Measurements from ENCODE around the gene HSPA1B.
"Not testable (repeated sequence)": the region's sequence is repeated elsewhere in the genome, so short reads cannot be mapped to it uniquely, and the experiment has no call there.

The HSPA1B gene

GRCh38 chr6:31829633-31830283 is 2.2 kb downstream of the HSPA1B start:
- DNase-seq, result no peak

DNA sequence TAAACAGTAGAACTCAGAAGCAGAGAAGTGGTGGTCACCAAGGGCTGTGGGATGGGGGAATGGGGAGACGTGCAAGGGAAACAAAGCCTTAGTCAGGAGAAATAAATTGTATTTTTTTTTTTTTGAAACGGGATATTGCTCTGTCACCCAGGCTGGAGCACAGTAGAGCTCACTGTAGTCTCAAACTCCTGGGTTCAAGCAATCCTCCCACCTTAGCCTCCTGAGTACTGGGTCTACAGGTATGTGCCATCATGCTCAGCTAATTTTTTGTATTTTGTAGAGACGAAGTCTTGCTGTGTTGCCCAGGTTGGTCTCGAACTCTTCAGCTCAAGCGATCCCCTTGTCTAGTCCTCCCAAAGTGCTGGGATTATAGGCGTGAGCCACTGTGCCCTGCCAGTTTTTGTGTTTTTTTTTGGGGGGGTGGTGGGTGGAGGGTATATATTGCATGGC is 3.4 kb downstream of the HSPA1B start:
- DNase-seq, result no peak

DNA sequence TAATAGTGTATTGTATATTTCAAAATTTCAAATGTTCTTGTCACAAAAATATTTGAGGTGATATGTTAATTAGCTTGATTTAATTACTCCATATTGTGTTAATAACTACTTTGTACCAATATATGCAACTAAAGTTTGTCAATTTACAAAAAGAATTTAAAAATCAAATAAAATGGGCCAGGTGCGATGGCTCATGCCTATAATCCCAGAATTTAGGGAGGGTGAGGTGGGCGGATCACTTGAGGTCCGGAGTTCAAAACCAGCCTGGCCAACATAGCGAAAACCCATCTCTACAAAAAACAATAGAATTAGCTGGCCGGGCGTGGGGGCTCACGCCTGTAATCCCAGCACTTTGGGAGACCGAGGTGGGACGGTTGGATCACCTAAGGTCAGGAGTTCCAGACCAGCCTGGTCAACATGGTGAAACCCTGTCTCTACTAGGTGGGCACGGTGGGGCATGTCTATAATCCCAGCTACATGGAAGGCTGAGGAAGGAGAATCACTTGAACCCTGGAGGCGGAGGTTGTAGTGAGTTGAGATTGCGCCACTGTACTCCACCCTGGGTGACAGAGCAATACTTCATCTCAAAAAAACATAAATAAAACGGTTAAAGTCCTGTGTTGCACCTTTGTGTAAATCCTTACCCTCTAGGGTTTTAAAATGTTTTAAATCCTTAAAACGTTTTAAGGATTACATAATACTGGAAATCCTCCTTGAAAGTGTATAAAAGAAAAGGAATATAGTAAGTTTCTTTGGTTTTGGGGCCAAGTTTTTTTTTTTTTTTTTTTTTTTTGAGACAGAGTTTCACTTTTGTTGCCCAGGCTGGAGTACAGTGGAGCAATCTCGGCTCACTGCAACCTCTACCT is 4.0 kb downstream of the HSPA1B start:
- DNase-seq, result no peak

DNA sequence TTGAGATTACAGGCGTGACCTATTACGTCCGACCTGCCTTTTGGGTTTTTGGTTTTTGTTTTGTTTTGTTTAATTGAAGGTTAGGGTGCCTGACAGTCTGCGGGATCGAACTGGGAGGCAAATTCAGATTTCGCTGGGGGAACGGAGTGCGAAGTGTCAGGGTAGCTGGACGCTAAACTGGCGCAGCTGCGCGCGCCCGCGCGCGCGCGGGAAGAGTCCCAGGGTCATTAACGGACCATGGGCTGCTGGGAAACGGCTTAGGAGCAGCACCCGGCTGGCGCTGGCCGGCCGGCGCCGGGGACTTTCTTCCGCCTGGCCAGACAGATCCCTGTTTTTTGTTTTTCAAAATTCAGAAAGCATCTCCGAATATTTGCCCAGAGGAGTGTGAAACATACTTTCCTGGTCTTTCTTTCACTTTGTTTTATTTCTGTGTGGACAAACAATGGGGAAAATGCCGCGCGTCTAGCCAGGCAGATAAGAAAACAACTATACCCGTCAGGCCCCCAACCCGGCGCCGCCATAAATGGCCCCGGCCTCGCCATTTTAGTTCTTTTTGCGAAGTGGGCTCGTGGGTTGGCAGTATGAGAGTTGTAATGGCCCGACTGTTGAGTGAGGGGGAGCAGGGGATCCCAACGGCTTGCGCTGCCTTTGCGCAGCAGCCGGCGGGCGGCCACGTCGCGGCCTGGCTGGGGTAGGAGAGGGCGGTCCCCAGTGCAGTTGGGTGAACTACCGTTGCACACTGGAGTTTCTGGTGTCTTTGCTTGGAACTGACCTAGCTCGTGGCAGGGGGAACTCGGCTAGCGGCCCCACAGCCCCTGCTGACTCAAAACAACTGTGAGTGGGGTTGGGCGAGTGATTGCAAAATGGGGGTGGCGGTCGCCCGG is 7.1 kb downstream of the HSPA1B start:
- peak; percentile 86 for DNase-seq

GRCh38 chr6:31836047-31836473 is 8.5 kb downstream of the HSPA1B start:
- DNase-seq, result no peak

DNA sequence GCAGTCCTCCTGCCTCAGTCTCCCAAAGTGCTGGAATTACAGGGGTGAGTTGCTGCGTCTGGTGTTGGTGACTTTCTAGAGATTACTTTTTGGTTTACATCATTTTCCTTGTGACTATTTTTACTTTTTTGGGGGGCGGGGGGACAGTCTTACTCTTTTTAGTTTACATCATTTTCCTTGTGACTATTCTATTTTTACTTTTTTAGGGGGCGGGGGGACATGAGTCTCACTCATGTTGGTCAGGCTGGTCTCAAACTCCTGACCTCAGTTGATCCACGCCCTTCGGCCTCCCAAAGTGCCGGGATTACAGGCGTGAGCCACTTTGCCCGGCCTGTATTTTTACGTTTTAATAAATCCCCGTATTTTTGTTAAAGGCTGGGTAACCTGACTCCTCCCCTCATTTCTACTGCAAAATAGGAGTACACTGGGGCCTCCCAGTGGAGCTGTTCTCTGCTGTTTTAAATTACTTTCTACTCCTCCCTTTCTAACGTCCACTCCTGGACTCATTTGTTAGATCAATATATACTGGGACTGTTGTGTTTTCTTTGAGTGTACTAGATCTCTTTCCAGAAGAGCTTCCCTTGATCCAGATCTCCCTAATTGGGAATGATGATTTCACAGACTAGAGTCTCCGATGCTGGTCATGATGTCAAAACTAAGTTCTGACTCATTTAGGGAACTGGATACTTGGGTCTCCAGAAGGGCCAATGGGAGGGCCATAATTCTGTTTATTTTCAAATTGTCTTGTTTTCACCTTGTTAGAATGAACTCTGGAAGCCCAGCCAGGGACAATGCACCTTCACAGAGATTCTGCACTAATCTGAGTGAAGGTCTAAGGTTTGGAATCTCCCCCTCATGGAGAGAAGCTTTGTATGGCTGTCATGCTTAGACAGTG is 9.2 kb downstream of the HSPA1B start:
- no peak for DNase-seq

DNA sequence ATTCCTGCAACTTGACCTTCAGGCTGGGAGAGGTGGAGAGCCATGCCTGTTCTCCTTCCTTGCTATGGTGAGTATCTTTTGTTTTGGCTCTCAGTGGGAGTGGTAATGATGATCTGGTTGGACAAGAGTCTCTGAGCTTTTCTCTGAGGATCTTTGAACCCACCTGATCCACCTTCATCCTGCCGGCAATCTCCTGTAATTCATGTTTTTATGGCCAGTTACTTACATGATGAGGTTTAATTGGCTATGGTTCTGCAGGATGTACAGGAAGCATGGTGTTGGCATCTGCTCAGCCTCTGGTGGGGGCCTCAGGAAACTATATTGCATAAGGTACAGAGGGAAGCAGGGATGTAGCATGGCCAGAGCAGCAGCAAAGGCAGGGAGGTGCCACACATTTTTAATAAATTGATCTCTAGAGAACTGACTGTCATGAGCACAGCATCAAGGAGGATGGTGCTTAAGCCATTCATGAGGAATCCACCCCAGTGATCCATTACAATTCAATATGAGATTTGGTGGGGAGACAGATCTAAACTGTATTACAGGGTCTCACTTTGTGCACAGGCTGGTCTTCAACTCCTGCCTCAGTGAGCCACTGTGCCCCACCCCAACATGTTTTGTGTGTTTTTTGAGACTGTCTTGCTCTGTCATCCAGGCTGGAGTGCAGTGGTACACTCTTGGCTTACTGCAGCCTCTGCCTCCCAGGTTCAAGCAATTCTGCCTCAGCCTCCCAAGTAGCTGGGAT is 10.0 kb downstream of the HSPA1B start:
- no peak for DNase-seq

DNA sequence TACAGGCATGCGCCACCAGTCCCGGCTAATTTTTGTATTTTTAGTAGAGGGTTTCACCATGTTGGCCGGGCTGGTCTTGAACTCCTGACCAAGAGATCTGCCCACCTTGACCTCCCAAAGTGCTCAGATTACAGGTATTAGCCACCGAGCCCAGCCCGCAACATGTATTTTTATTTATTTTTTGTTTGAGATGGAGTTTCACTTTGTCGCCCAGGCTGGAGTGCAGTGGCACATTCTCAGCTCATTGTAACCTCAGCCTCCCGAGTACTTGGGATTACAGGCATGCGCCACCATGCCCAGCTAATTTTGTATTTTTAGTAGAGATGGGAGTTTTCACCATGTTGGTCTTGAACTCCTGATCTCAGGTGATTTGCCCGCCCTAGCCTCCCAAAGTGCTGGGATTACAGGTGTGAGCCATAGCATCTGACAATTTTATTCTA is 10.6 kb downstream of the HSPA1B start:
- not testable (repeated sequence) for DNase-seq

- DNase-seq, result no peak
These were observed 11.4 kb downstream of the HSPA1B start for GRCh38 chr6:31838968-31839367.

- DNase-seq, result not testable (repeated sequence)
These were observed 12.2 kb downstream of the HSPA1B start for GRCh38 chr6:31839779-31840126.

DNA sequence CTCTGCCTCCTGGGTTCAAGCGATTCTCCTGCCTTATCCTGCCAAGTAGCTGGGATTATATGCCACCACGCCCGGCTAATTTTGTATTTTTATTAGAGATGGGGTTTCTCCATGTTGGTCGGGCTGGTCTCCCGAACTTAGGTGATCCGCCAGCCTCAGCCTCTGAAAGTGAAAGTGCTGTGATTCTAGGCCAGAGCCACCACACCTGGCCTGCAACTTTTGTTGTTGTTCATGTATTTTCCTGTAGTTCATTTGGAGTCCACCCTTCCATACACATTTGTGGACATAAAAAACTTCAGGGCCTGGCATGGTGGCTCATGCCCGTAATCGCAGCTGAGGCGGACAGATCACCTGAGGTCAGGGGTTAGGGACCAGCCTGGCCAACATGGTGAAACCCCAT is 14.5 kb downstream of the HSPA1B start:
- no peak for DNase-seq

DNA sequence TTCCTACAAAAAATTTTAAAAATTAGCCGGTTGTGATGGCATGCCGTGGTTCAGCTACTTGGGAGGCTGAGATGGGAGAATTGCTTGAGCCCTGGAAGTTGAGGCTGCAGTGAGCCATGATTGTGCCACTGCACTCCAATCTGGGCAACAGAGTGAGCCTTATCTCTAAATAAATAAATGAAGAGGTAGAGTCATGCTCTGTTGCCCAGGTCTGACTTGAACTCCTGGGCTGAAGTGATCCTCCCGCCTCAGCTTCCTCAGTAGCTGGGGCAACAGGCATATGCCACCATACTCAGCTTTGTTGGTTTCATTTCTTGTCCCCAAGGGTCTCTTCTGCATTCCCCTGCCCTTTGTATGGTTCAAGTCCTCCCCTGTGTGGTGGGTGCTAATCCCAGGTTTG is 17.0 kb downstream of the HSPA1B start:
- no peak for DNase-seq

DNA sequence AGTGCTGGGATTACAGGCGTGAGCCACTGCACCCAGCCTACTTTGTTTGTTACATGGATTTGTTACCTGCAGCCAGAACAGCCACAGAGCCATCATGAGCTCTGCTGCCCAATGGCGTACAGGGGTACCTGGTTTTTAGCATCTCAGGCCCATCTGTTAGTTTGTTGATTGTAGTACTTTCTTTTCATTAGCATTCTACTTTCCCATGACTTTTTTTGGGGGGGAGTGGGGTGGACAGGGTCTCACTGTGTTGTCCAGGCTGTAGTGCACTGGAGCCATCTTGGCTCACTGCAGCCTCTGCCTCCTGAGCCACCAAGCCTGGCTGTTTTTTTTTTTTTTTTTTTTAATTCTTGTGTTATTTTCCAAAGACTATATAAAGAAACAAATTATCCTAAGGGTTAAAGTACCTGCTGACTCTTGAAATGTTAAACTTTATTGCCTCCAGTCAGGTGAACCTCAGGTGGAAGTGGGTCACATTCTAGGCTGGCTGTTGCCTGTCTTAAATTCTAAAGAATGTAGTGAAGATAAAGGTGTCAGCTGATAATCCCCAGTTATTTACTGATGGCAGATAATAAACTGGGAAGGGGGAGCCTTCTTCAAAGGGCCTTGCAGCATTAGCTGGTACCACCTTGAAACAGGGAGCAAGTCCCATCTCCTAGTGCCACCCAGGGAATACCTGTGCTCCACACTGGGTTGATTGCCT is 19.9 kb downstream of the HSPA1B start:
- no peak for DNase-seq

- no peak for DNase-seq
These were observed 23.4 kb downstream of the HSPA1B start for GRCh38 chr6:31850765-31851484.

- DNase-seq, result no peak
These were observed 23.9 kb downstream of the HSPA1B start for GRCh38 chr6:31851485-31851832.

DNA sequence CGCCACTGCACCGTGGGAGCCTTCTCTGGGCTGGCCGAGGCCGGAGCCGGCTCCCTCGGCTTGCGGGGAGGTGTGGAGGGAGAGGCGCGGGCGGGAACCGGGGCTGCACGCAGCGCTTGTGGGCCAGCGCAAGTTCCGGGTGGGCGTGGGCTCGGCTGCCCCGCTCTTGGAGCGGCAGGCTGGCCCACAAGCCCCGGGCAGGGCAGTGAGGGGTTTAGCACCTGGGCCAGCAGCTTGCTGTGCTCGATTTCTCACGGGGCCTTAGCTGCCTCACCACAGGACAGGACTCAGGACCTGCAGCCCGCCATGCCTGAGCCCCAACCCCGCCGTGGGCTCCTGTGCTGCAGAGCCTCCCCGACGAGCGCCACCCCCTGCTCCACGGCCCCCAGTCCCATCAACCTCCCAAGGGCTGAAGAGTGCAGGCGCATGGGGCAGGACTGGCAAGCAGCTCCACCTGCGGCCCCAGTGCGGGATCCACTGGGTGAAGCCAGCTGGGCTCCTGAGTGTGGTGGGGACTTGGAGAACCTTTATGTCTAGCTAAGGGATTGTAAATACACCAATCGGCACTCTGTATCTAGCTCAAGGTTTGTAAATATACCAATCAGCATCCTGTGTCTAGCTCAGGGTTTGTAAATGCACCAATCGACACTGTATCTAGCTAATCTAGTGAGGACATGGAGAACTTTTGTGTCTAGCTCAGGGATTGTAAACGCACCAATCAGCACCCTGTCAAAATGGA is 24.6 kb downstream of the HSPA1B start:
- not testable (repeated sequence) for DNase-seq

DNA sequence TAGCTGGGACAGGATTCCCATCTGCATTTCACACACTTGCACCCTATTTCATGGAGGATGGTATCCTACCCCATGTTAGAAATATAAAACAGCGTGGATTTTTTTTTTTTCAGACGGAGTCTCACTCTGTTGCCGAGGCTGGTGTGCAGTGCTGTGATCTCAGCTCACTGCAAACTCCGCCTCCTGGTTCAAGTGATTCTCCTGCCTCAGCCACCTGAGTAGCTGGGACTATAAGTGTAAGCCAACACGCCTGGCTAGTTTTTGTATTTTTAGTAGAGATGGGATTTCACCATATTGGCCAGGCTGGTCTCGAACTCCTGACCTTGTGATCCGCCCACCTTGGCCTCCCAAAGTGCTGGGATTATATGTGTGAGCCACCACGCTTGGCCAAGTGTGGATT is 30.2 kb downstream of the HSPA1B start:
- DNase-seq, result not testable (repeated sequence)

DNA sequence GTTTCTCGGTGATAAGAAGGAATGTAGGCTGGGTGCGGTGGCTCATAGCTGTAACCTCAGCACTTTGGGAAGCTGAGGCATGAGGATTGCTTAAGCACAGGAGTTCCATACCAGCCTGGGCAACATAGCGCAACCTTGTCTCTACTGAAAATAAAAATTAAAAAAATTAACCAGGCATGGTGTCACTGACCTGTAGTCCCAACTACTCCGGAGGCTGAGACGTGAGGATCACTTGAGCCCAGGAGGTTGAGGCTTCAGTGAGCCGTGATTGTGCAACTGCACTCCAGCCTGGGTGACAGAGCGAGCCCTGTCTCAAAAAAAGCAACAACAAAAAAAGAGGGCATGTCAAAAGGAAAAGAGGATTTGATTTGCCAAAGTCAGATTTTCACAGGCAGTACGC is 31.2 kb downstream of the HSPA1B start:
- DNase-seq, result no peak

DNA sequence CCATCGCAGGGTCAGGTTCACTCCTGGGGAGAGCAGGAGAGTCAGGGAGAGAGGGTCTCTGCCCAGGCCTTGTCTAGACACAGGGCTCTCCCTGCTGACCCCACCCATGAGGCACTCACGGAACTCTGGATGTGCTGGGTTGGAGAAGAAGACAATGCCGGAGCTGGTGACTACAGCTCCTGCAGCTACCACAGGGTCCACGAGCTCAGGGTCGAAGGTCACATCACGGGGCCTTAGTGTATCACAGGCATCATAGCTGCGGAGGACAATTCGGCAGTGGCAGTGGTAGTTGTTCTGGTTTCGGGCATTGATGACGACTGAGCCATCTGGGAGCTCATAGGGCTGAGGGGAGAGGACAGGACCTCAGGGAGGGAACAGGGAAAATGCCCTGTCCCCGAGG is 32.4 kb downstream of the HSPA1B start:
- DNase-seq, result no peak

- no peak for DNase-seq
These were observed 32.8 kb downstream of the HSPA1B start for GRCh38 chr6:31860349-31860748.
